ENCODE results near the gene CHD9. TPM values are rescaled to one million over a fixed set of nuclear protein-coding genes. Genes with fewer than 3 reads are reported as not detected.

Gene CHD9
- total RNA-seq, 1 experiment from 2014 or later = 18.9 TPM

GRCh38 chr16:53369921-53370320 lies 315.1 kb downstream of the CHD9 start:
- ChIA-PET RAD21 (ENCODE audit: low non-redundant PET in 1 of 2, low total read pairs in 2 of 2, uncharacterized antibody in 2 of 2, unreplicated experiment in 2 of 2) (no interaction called here), CTCF (interaction anchor here (0.9 kb wide), 1 partner anchor 14 kb away, joined by 3 read pairs; no protein-coding TSS in a partner anchor), POLR2A (no interaction called here)
- intact Hi-C loops (cut with micrococcal nuclease) = no loop called here
- BruUV-seq (replicated peaks) = no TSS peak
- H3K4me3 ChIP-seq (replicated peaks in 1 of 2; ENCODE audit: low read depth in 1 of 2, low read length in 2 of 2) = no peak overlapping the region
- no peaks in the 10 kb centered on the region for H3K79me2 ChIP-seq (ENCODE audit: insufficient read depth, low read length)
- TF ChIP-seq EGR1 (IDR thresholded peaks at IDR 0.05; ENCODE audit: low read depth) (no peak), SRF (IDR thresholded peaks at IDR 0.05; ENCODE audit: low read depth) (no peak), POLR2AphosphoS5 (IDR thresholded peaks at IDR 0.05; ENCODE audit: low read depth, low read length) (no peak), FOSL1 (IDR thresholded peaks at IDR 0.05; ENCODE audit: low read depth) (no peak), ZBTB33 (IDR thresholded peaks at IDR 0.05; ENCODE audit: extremely low read depth, insufficient replicate concordance, low read length) (no peak), CBX3 (IDR thresholded peaks at IDR 0.05; ENCODE audit: low read depth) (no peak), RAD21 (IDR thresholded peaks at IDR 0.05; ENCODE audit: low read depth) (no peak), ELF1 (IDR thresholded peaks at IDR 0.05; ENCODE audit: borderline replicate concordance, low read depth) (no peak), SP1 (IDR thresholded peaks at IDR 0.05; ENCODE audit: low read depth) (no peak), ZNF274 (IDR thresholded peaks at IDR 0.05; ENCODE audit: low read depth, low read length) (no peak), EZH2 (IDR thresholded peaks at IDR 0.05) (no peak), SIN3A (IDR thresholded peaks at IDR 0.05; ENCODE audit: low read depth) (no peak), JUND (IDR thresholded peaks at IDR 0.05) (no peak), CEBPB (IDR thresholded peaks at IDR 0.05; ENCODE audit: low read depth) (no peak), REST (IDR thresholded peaks at IDR 0.05; ENCODE audit: low read depth) (no peak), ZFX (IDR thresholded peaks at IDR 0.05) (no peak), EZH2phosphoT487 (IDR thresholded peaks at IDR 0.05; ENCODE audit: borderline replicate concordance) (no peak), POLR2A (IDR thresholded peaks at IDR 0.05; ENCODE audit: borderline replicate concordance, extremely low read depth, insufficient read depth, insufficient read length) (no peak)
- TF ChIP-seq, protein P1, sequence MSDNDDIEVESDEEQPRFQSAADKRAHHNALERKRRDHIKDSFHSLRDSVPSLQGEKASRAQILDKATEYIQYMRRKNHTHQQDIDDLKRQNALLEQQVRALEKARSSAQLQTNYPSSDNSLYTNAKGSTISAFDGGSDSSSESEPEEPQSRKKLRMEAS (IDR thresholded peaks at IDR 0.05) = no peak
- TF ChIP-seq, protein P2, sequence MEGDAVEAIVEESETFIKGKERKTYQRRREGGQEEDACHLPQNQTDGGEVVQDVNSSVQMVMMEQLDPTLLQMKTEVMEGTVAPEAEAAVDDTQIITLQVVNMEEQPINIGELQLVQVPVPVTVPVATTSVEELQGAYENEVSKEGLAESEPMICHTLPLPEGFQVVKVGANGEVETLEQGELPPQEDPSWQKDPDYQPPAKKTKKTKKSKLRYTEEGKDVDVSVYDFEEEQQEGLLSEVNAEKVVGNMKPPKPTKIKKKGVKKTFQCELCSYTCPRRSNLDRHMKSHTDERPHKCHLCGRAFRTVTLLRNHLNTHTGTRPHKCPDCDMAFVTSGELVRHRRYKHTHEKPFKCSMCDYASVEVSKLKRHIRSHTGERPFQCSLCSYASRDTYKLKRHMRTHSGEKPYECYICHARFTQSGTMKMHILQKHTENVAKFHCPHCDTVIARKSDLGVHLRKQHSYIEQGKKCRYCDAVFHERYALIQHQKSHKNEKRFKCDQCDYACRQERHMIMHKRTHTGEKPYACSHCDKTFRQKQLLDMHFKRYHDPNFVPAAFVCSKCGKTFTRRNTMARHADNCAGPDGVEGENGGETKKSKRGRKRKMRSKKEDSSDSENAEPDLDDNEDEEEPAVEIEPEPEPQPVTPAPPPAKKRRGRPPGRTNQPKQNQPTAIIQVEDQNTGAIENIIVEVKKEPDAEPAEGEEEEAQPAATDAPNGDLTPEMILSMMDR (IDR thresholded peaks at IDR 0.05 in 2 of 3, conservative IDR thresholded peaks at IDR 0.05 in 1 of 3; ENCODE audit: borderline replicate concordance in 1 of 3, insufficient read depth in 1 of 3, low read depth in 2 of 3, low read length in 2 of 3) = no peak
- no peak for ATAC-seq
- H3K36me3 ChIP-seq (ENCODE audit: control insufficient read depth in 1 of 2, insufficient read depth in 2 of 2, low read length in 2 of 2) = no peaks in the 10 kb centered on the region
- DNase-seq (ENCODE audit: low read depth, low spot score) = no peak
- H3K9ac ChIP-seq (ENCODE audit: low read length) = no peak overlapping the region
- H2AFZ ChIP-seq (ENCODE audit: low read depth, low read length, poor library complexity, severe bottlenecking) = no peak overlapping the region
- H4K20me1 ChIP-seq (ENCODE audit: insufficient read depth) = no peaks in the 10 kb centered on the region
- H3K9me3 ChIP-seq (ENCODE audit: control insufficient read depth in 1 of 2, insufficient read depth in 1 of 2, low read depth in 1 of 2, low read length in 2 of 2) = no peaks in the 10 kb centered on the region
- H3K9me2 ChIP-seq (ENCODE audit: insufficient read depth) = no peaks in the 10 kb centered on the region
- H3K27me3 ChIP-seq (ENCODE audit: insufficient read depth, low read length) = no peaks in the 10 kb centered on the region; the same call in 1 of the 2 replicates
- H3K4me2 ChIP-seq (ENCODE audit: low read length) = no peak overlapping the region
- H3K27ac ChIP-seq (ENCODE audit: low read depth, low read length) = no peak overlapping the region
- peaks cover 0 to 3% of the 10 kb centered on the region in 2 experiments; a peak in 2 of 4 replicates for H3K4me1 ChIP-seq (ENCODE audit: control insufficient read depth in 1 of 2, insufficient read depth in 2 of 2, low read length in 2 of 2)

All from HCT116 (cell line).